Muscle layer of colon (tissue), 2 donors: ENCODE results near the gene DROSHA.

Experiments
- H3K27ac ChIP-seq: one replicate; pipeline ENCODE4 v1.7.0; 2013; ENCODE audit warnings: low read depth, mild to moderate bottlenecking, low read length, moderate library complexity
- H3K27me3 ChIP-seq, 2 donors: one replicate each; pipeline ENCODE4 v1.7.0; 2013; ENCODE audit warnings: low read length in 2 of 2, mild to moderate bottlenecking in 2 of 2; ENCODE audit not compliant: insufficient read depth in 2 of 2, control insufficient read depth in 1 of 2
- H3K36me3 ChIP-seq: one replicate; pipeline ENCODE4 v1.7.0; 2013; ENCODE audit warnings: mild to moderate bottlenecking, low read length; ENCODE audit not compliant: insufficient read depth
- H3K4me1 ChIP-seq: one replicate; pipeline ENCODE4 v1.7.0; 2013; ENCODE audit warnings: mild to moderate bottlenecking, low read length; ENCODE audit not compliant: insufficient read depth
- H3K4me3 ChIP-seq, 2 donors: one replicate each; pipeline ENCODE4 v1.7.0; 2013; ENCODE audit warnings: low read length in 2 of 2, low read depth in 1 of 2, mild to moderate bottlenecking in 1 of 2, moderate library complexity in 1 of 2
- H3K9ac ChIP-seq: one replicate; pipeline ENCODE4 v1.7.0; 2013; ENCODE audit warnings: low read length
- H3K9me3 ChIP-seq: one replicate; pipeline ENCODE4 v1.7.0; 2013; ENCODE audit warnings: mild to moderate bottlenecking, low read length
- donor health status: abdominal sarcoma.
- donor health status: Adenocarcinoma of cecum.

DROSHA gene

GRCh38 chr5:31435730-31436129 is 96.2 kb downstream of the DROSHA start:
- H3K27ac ChIP-seq: no peak overlapping the region
- H3K4me3 ChIP-seq: no peak overlapping the region
- peaks cover 22% of the 10 kb centered on the region for H3K36me3 ChIP-seq
- H3K27me3 ChIP-seq: no peaks in the 10 kb centered on the region
- H3K9ac ChIP-seq: no peak overlapping the region
- H3K4me1 ChIP-seq: no peaks in the 10 kb centered on the region
- H3K9me3 ChIP-seq: no peaks in the 10 kb centered on the region

DNA sequence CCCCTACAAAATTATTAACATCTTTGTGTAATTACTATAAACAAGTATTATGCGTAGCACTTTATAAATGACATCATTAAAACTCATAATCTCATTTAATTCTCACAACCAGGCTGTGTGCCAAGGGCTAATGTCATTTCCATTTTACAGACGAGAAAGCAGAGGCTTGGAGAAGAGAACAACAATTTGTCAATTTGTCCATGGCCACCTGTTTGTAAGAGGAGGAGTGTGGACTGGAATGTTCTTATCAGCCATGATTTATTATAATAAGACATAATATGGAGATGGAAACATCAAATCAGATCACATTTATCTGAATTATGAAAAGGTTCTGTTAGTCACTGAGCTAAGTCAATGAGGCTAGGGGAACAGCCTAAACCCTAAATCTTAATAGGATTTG is 97.0 kb downstream of the DROSHA start:
- H3K27ac ChIP-seq: no peak overlapping the region
- no peaks in the 10 kb centered on the region for H3K27me3 ChIP-seq
- H3K9me3 ChIP-seq: no peaks in the 10 kb centered on the region

DNA sequence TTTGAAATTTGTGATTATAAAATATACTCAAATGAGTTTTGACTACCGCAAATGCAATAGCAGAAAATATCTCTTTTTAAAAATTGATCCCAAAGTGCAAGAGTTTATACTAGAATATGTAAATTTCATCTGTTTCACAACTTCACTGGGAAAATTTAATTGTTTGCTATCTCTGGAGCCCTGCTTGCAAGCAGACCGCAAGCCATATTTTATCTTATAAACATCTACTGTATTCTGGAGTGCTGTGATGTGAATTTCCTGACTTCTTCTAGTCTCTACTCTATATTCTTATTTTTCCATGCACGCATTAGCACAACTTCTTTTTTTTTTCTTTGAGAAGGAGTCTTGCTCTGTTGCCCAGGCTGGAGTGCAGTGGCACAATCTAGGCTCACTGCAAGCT is 98.7 kb downstream of the DROSHA start:
- peaks cover 13% of the 10 kb centered on the region for H3K36me3 ChIP-seq
- no peaks in the 10 kb centered on the region for H3K27me3 ChIP-seq
- no peak overlapping the region for H3K27ac ChIP-seq
- H3K9me3 ChIP-seq: no peaks in the 10 kb centered on the region
- no peak overlapping the region for H3K9ac ChIP-seq
- H3K4me1 ChIP-seq: no peaks in the 10 kb centered on the region
- no peak overlapping the region for H3K4me3 ChIP-seq

More for the DNA sequence above, 97.0 kb downstream of the DROSHA start:
- no peak overlapping the region for H3K4me3 ChIP-seq
- no peaks in the 10 kb centered on the region for H3K4me1 ChIP-seq
- H3K36me3 ChIP-seq: peaks cover 22% of the 10 kb centered on the region
- H3K9ac ChIP-seq: no peak overlapping the region

DNA sequence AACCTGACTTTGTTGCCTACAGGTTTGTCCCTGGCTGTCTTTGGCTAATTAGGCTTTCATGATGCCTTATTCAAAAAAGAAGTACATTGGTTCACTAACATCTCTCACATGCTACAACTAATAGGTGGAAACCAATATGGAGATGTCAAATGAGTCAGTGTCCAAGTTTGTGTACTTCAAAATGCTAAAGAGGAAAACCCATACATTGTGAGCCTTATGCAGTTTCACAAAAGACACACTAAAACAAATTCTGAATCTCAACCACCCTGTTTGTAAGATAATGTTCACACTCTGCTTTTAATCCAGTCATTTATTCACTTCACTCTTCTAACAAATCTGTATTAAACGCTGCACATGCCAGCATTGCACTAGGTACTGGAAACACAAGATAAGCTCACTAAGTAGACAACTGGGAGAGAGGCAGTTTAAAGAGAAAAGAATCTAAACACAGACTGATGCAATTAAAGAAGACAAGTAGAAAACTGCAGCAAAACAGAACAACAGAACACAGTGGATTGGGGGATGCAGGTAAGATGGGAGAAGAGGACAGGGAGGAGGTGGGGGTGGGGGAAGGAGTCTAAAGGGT is 104.1 kb downstream of the DROSHA start:
- Histone ChIP-seq H3K9ac (no peak overlapping the region), H3K27ac (no peak overlapping the region), H3K27me3 (no peaks in the 10 kb centered on the region), H3K36me3 (peaks cover 32% of the 10 kb centered on the region), H3K9me3 (no peaks in the 10 kb centered on the region), H3K4me3 (no peak overlapping the region), H3K4me1 (no peaks in the 10 kb centered on the region)

GRCh38 chr5:31427013-31427723 is 104.7 kb downstream of the DROSHA start:
- H3K4me3 ChIP-seq: no peak overlapping the region
- H3K9ac ChIP-seq: no peak overlapping the region
- no peaks in the 10 kb centered on the region for H3K27me3 ChIP-seq
- no peaks in the 10 kb centered on the region for H3K9me3 ChIP-seq
- peaks cover 32% of the 10 kb centered on the region for H3K36me3 ChIP-seq
- H3K27ac ChIP-seq: no peak overlapping the region
- H3K4me1 ChIP-seq: no peaks in the 10 kb centered on the region

GRCh38 chr5:31421806-31422586 is 109.9 kb downstream of the DROSHA start:
- Histone ChIP-seq H3K27ac (no peak overlapping the region), H3K27me3 (no peaks in the 10 kb centered on the region), H3K9me3 (no peaks in the 10 kb centered on the region), H3K9ac (no peak overlapping the region), H3K4me1 (no peaks in the 10 kb centered on the region), H3K36me3 (peaks cover 60% of the 10 kb centered on the region), H3K4me3 (no peak overlapping the region)

- Histone ChIP-seq H3K27me3 (no peaks in the 10 kb centered on the region), H3K4me3 (no peak overlapping the region), H3K9ac (no peak overlapping the region), H3K9me3 (no peaks in the 10 kb centered on the region), H3K36me3 (peaks cover 45% of the 10 kb centered on the region), H3K27ac (no peak overlapping the region), H3K4me1 (no peaks in the 10 kb centered on the region)
These were observed 114.4 kb downstream of the DROSHA start for GRCh38 chr5:31417512-31417911.

DNA sequence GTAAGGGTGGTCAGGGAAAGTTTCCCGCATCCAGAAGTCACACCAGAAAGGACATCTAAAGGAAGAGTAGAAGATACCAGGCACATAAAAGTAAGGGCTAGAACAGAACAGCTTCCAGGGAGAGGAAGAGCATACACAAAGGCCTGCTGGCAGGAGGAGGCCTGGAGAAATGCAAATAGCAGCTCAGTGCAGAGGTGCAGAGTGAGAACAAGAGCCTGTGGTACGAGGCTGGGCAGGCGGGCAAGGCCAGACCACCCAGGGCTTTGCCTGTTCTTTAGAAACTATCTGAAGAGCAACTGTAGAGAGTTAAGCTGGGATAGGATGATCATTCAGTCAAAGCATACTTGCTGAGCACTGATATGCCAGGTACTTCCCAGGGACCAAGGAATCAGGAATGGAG is 115.3 kb downstream of the DROSHA start:
- Histone ChIP-seq H3K36me3 (peaks cover 45% of the 10 kb centered on the region), H3K9ac (no peak overlapping the region), H3K27me3 (no peaks in the 10 kb centered on the region), H3K4me1 (no peaks in the 10 kb centered on the region), H3K27ac (no peak overlapping the region), H3K4me3 (no peak overlapping the region), H3K9me3 (no peaks in the 10 kb centered on the region)

GRCh38 chr5:31415960-31416359 is 115.9 kb downstream of the DROSHA start:
- Histone ChIP-seq H3K27ac (no peak overlapping the region), H3K9ac (no peak overlapping the region), H3K4me3 (no peak overlapping the region), H3K27me3 (no peaks in the 10 kb centered on the region), H3K36me3 (peaks cover 39% of the 10 kb centered on the region), H3K9me3 (no peaks in the 10 kb centered on the region), H3K4me1 (no peaks in the 10 kb centered on the region)

DNA sequence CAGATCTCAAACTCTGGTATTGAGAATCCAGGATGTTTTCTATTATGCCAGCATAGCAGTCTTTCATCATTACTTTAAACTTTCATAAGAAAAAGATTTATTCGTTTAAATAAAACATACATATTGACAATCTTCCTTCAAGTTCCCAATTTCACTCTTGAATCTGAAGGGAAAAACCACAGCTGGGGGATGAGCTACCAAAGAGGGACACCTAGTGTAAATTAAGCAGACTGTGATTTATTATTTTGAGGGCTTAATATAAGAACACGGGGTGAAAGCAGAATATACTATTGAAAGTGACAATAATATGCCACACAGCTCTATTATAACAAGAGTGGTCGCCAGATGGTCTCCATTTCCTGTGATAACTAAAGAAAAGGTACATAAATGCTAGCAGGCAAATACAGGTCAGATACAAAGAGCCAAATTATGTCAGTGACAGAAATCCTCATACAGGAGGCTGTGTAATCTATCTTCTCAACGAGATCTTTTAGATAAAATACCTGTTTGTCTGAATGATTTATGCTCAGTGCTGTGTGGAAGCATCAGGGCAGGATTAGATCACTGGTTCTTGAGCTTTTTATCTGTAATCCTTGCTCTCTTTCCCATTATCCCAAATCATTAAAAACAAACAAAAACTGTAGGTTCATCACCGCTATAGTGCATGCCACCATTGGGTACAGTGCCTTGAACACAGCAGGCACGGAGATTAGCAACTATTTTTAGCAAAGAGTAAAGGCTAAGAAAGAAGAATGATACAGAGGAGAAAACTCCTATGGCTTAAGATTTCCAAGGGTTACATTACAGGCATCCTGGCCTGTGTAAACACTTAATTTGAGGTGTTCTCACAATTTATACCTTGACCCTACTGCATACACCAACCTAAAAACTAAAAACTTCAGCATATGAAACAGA is 116.6 kb downstream of the DROSHA start:
- no peak overlapping the region for H3K9ac ChIP-seq
- no peaks in the 10 kb centered on the region for H3K9me3 ChIP-seq
- H3K36me3 ChIP-seq: peaks cover 33% of the 10 kb centered on the region

More for the DNA sequence above, 116.6 kb downstream of the DROSHA start:
- Histone ChIP-seq H3K27me3 (no peaks in the 10 kb centered on the region), H3K27ac (no peak overlapping the region), H3K4me1 (no peaks in the 10 kb centered on the region), H3K4me3 (no peak overlapping the region)
